SK-N-SH (cell line): ENCODE results near the gene KLC4.

Experiments used
- EP300 ChIP-seq, 2 experiments: IDR thresholded peaks; 2 replicates each; pipeline versions ENCODE4 v1.4.0 to v1.6.1; 2012; ENCODE audit warnings: borderline replicate concordance in 1 of 2, low read depth in 1 of 2, low read length in 1 of 2
- FOSL2 ChIP-seq: IDR thresholded peaks from 2 replicates; pipeline ENCODE4 v1.4.0; 2012; ENCODE audit warnings: low read depth, mild to moderate bottlenecking, moderate library complexity, borderline replicate concordance
- GABPA ChIP-seq: IDR thresholded peaks from 2 replicates; pipeline ENCODE4 v1.4.0; 2012; ENCODE audit warnings: low read depth, mild to moderate bottlenecking
- RCOR1 ChIP-seq: fragments of 150-350 bp; IDR thresholded peaks from 2 replicates; pipeline ENCODE4 v1.6.1; 2017; ENCODE audit warnings: antibody characterized with exemption, low read length
- SIN3A ChIP-seq: IDR thresholded peaks from 2 replicates; pipeline ENCODE4 v1.6.1; 2012; ENCODE audit warnings: low read depth, mild to moderate bottlenecking, low read length, moderate library complexity, borderline replicate concordance
- TF ChIP-seq, protein P1 (sequence below): fragments of 200-600 bp; sonication (generic); IDR thresholded peaks from 2 replicates; pipeline ENCODE4 v1.6.1; 2017; ENCODE audit warnings: antibody characterized with exemption, mild to moderate bottlenecking, moderate library complexity
- TF ChIP-seq, protein P2 (sequence below): fragments of 150-350 bp; IDR thresholded peaks from 2 replicates; pipeline ENCODE4 v1.6.1; 2017; ENCODE audit warnings: antibody characterized with exemption, low read length, low read depth, borderline replicate concordance

DNA sequence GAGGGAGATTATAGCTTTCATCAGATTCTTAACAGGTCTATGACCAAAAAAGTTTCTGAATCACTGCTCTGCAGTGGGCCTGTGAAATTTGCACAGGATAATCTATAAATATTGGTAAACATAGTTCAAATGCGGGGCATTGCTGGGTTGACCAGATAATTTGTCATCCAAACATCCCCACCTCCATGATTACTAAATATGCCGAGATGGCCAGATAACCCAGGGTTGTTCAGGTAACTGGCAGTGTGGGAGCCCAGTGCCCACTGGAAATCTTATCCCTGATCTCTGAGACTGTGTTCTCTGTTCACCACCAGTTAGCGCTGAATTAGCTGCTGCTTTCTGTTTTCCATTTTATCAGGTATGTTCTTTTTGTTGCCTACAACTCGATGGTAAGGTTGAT, 38.1 kb downstream of the KLC4 start:
- TF ChIP-seq, protein P1, sequence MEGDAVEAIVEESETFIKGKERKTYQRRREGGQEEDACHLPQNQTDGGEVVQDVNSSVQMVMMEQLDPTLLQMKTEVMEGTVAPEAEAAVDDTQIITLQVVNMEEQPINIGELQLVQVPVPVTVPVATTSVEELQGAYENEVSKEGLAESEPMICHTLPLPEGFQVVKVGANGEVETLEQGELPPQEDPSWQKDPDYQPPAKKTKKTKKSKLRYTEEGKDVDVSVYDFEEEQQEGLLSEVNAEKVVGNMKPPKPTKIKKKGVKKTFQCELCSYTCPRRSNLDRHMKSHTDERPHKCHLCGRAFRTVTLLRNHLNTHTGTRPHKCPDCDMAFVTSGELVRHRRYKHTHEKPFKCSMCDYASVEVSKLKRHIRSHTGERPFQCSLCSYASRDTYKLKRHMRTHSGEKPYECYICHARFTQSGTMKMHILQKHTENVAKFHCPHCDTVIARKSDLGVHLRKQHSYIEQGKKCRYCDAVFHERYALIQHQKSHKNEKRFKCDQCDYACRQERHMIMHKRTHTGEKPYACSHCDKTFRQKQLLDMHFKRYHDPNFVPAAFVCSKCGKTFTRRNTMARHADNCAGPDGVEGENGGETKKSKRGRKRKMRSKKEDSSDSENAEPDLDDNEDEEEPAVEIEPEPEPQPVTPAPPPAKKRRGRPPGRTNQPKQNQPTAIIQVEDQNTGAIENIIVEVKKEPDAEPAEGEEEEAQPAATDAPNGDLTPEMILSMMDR = no peak
- TF ChIP-seq GABPA (no peak), RCOR1 (no peak), SIN3A (no peak), FOSL2 (no peak), EP300 (IDR thresholded peaks at IDR 0.05; ENCODE audit: borderline replicate concordance in 1 of 2, low read depth in 1 of 2, low read length in 1 of 2) (no peak)
- TF ChIP-seq, protein P2, sequence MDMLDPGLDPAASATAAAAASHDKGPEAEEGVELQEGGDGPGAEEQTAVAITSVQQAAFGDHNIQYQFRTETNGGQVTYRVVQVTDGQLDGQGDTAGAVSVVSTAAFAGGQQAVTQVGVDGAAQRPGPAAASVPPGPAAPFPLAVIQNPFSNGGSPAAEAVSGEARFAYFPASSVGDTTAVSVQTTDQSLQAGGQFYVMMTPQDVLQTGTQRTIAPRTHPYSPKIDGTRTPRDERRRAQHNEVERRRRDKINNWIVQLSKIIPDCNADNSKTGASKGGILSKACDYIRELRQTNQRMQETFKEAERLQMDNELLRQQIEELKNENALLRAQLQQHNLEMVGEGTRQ = no peak
